CD4-positive, alpha-beta T cell treated with Interleukin-21 for 1 hour (primary cell): Measurements from ENCODE around the gene KRTAP5-3.
"Not testable (repeated sequence)": the region's sequence is repeated elsewhere in the genome, so short reads cannot be mapped to it uniquely, and the experiment has no call there.

Experiments
- DNase-seq: peaks from one replicate; pipeline ENCODE4 v3.0.0-alpha.2; 2020

The KRTAP5-3 gene

GRCh38 chr11:1608363-1608762 lies at the start of gene KRTAP5-3:
TSS of gene KRTAP5-3 (minus strand) at chr11:1608463. CDS start at chr11:1608385, 78 bp downstream.
- DNase-seq, result no peak

- no peak for DNase-seq
These were observed 48.4 kb upstream of the KRTAP5-3 start for GRCh38 chr11:1656670-1657069.

- no peak for DNase-seq
These were observed 47.8 kb upstream of the KRTAP5-3 start for GRCh38 chr11:1656061-1656441.

- no peak for DNase-seq
These were observed 47.2 kb upstream of the KRTAP5-3 start for GRCh38 chr11:1655168-1656060.

- DNase-seq, result no peak
These were observed 46.3 kb upstream of the KRTAP5-3 start for GRCh38 chr11:1654388-1655167.

- no peak for DNase-seq
These were observed 45.5 kb upstream of the KRTAP5-3 start for GRCh38 chr11:1653541-1654387.

GRCh38 chr11:1652771-1653540 lies 44.7 kb upstream of the KRTAP5-3 start:
- peak; percentile 75 for DNase-seq

- DNase-seq, result no peak
These were observed 44.1 kb upstream of the KRTAP5-3 start for GRCh38 chr11:1652442-1652770.

GRCh38 chr11:1652026-1652425 lies 43.8 kb upstream of the KRTAP5-3 start:
- DNase-seq, result no peak

- no peak for DNase-seq
These were observed 43.2 kb upstream of the KRTAP5-3 start for GRCh38 chr11:1651411-1651980.

- no peak for DNase-seq
These were observed 42.6 kb upstream of the KRTAP5-3 start for GRCh38 chr11:1650918-1651262.

- no peak for DNase-seq
These were observed 42.0 kb upstream of the KRTAP5-3 start for GRCh38 chr11:1650034-1650917.

GRCh38 chr11:1648653-1649420 lies 40.6 kb upstream of the KRTAP5-3 start:
- DNase-seq, result no peak

GRCh38 chr11:1647901-1648652 lies 39.8 kb upstream of the KRTAP5-3 start:
- DNase-seq, result no peak

GRCh38 chr11:1646540-1646939 lies 38.3 kb upstream of the KRTAP5-3 start:
- not testable (repeated sequence) for DNase-seq

- DNase-seq, result no peak
These were observed 37.1 kb upstream of the KRTAP5-3 start for GRCh38 chr11:1645357-1645821.

- no peak for DNase-seq
These were observed 36.5 kb upstream of the KRTAP5-3 start for GRCh38 chr11:1644601-1645356.

GRCh38 chr11:1643146-1643690 lies 35.0 kb upstream of the KRTAP5-3 start:
- DNase-seq, result no peak
